Measurements from ENCODE around the gene ZMIZ1. TPM values are rescaled to one million over a fixed set of nuclear protein-coding genes. Genes with fewer than 3 reads are reported as not detected.

ZMIZ1 gene
- total RNA-seq, 1 donor from 2014 or later = 84.7 TPM

DNA sequence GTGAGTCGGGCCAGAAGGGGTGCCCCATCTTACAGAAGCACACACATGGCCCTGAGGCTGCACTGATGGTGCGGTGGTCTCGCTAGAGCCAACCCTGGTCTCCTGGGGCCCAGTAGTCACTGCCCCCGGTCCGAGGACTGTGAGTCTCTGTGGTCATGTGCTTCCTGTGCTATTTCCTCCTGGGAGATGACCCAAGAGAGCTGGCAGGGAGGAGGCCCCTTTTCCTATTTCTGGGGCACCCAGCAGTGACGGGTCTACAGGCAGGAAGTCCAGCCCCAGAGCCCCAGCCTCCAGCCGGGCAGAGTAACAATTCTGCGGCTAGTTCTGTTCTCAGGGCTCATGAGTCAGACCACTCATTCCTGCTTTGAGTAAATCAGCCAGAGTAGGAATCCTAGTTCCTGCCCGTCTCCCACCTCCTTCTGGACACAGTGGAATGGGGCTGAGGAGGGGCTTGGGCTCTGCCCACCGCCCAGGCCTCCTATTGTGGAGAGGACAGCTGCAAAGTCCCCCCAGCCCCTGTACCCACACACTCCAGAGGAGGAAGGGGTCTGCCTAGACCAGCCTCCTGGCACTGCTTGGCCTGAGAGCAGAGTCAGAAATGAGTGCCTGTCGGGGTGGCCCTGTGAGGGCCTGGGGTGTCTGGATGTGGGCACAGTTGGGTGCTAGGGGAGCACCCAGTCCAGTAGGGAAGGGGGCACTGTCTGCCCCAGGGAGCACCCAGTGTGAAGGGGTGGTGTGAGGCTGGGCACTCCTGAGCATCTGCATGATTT, 198.0 kb downstream of the ZMIZ1 start:
- H3K4me1 ChIP-seq = peaks cover 79% of the 10 kb centered on the region
- peaks cover 3% of the 10 kb centered on the region for H3K36me3 ChIP-seq
- no peaks in the 10 kb centered on the region for H3K27me3 ChIP-seq
- H3K9me3 ChIP-seq = no peaks in the 10 kb centered on the region
- no peak for TF ChIP-seq CTCF (IDR thresholded peaks at IDR 0.05)
- H3K4me3 ChIP-seq = no peak overlapping the region
- intact Hi-C loops (cut with DNase I) = no loop called here
- DNase-seq (peak; percentile 84), ATAC-seq (peak; percentile 82)
- H3K27ac ChIP-seq = peak overlapping the region; percentile 85

- H3K27me3 ChIP-seq = no peaks in the 10 kb centered on the region
- H3K9me3 ChIP-seq = no peaks in the 10 kb centered on the region
- intact Hi-C loops (cut with DNase I) = no loop called here
- no peak for ATAC-seq
- H3K4me3 ChIP-seq = no peak overlapping the region
- no peak for DNase-seq
- H3K27ac ChIP-seq = peak overlapping the region; percentile 85
- peaks cover 3% of the 10 kb centered on the region for H3K36me3 ChIP-seq
- TF ChIP-seq CTCF (IDR thresholded peaks at IDR 0.05) = peak; percentile 19
- peaks cover 78% of the 10 kb centered on the region for H3K4me1 ChIP-seq
Observed at GRCh38 chr10:79267499-79267898, 198.7 kb downstream of the ZMIZ1 start.

DNA sequence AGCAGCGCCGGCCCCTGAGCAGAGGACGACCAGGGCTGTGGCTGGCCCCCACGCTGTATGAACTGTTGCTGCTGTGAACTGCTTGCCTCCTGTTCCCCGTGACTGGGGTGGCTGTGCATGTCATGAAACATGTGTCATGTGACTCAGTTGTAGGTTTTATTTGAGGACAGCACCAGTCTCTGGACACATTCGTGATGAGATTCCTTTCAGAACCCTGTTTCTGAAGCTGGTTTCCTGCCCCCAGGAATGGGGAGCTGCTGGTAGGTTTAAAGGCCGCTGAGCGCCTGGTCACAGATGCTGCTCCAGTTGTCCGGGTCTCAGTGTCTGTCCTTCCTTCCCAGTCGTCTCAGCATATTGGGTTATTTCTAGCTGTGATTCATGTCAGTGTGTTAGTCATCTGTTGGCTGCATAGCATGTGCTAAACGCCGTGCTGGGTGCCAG, 199.4 kb downstream of the ZMIZ1 start:
- no peak for TF ChIP-seq CTCF (IDR thresholded peaks at IDR 0.05)
- Histone ChIP-seq H3K36me3 (peaks cover 3% of the 10 kb centered on the region), H3K9me3 (no peaks in the 10 kb centered on the region), H3K4me1 (peaks cover 84% of the 10 kb centered on the region), H3K27ac (peak overlapping the region; percentile 85), H3K4me3 (no peak overlapping the region), H3K27me3 (no peaks in the 10 kb centered on the region)
- intact Hi-C loops (cut with DNase I) = no loop called here
- ATAC-seq (no peak), DNase-seq (no peak)

- Histone ChIP-seq H3K4me3 (no peak overlapping the region), H3K9me3 (no peaks in the 10 kb centered on the region), H3K36me3 (peaks cover 3% of the 10 kb centered on the region), H3K27ac (peak overlapping the region; percentile 85), H3K4me1 (peaks cover 87% of the 10 kb centered on the region), H3K27me3 (no peaks in the 10 kb centered on the region)
- intact Hi-C loops (cut with DNase I) = no loop called here
- ATAC-seq (no peak), DNase-seq (no peak)
- TF ChIP-seq CTCF (IDR thresholded peaks at IDR 0.05) = no peak
Observed at GRCh38 chr10:79268742-79269141, 200.0 kb downstream of the ZMIZ1 start.

- Histone ChIP-seq H3K4me1 (peaks cover 87% of the 10 kb centered on the region), H3K36me3 (peaks cover 3% of the 10 kb centered on the region), H3K4me3 (no peak overlapping the region), H3K9me3 (no peaks in the 10 kb centered on the region), H3K27me3 (no peaks in the 10 kb centered on the region), H3K27ac (no peak overlapping the region)
- intact Hi-C loops (cut with DNase I) = no loop called here
- ATAC-seq = no peak
- no peak for TF ChIP-seq CTCF (IDR thresholded peaks at IDR 0.05)
- no peak for DNase-seq
Observed at GRCh38 chr10:79269443-79269842, 200.7 kb downstream of the ZMIZ1 start.
